K562 (cell line): Measurements from ENCODE around the gene ZSWIM3. TPM values are rescaled to one million over a fixed set of nuclear protein-coding genes. Genes with fewer than 3 reads are reported as not detected.

ENCODE experiments used
- HMG20A ChIP-seq: fragments of 450-650 bp; formaldehyde crosslinking; conservative IDR thresholded peaks from 2 replicates; pipeline ENCODE4 v1.4.0; 2020; ENCODE audit warnings: mild to moderate bottlenecking, mixed read lengths
- KLF10 ChIP-seq: fragments of 250-450 bp; sonication (Bioruptor Pico); IDR thresholded peaks from 2 replicates; pipeline ENCODE4 v1.6.1; 2021; ENCODE audit warnings: matching md5 sums
- NCOA4 ChIP-seq: fragments of 450-650 bp; IDR thresholded peaks from 2 replicates; pipeline ENCODE4 v1.6.1; 2018; ENCODE audit warnings: mild to moderate bottlenecking; ENCODE audit not compliant: partially characterized antibody
- POLR3G ChIP-seq: IDR thresholded peaks from 2 replicates; pipeline ENCODE4 v1.6.1; 2011; ENCODE audit not compliant: insufficient read length, insufficient replicate concordance; ENCODE audit errors: extremely low read depth
- SETDB1 ChIP-seq: IDR thresholded peaks from one replicate; pipeline ENCODE4 v1.6.1; 2012; ENCODE audit warnings: low read length, control low read depth, inconsistent platforms
- SMAD3 ChIP-seq: fragments of 450-650 bp; formaldehyde crosslinking; conservative IDR thresholded peaks from 2 replicates; pipeline ENCODE4 v1.4.0; 2020; ENCODE audit warnings: mild to moderate bottlenecking
- ZNF232 ChIP-seq: sonication (generic); formaldehyde crosslinking; IDR thresholded peaks from 2 replicates; pipeline ENCODE4 v1.8.0; 2022; ENCODE audit warnings: mild to moderate bottlenecking, missing genetic modification reagents
- ZNF408 ChIP-seq: fragments of 250-450 bp; sonication (Bioruptor Pico); IDR thresholded peaks from 2 replicates; pipeline ENCODE4 v1.4.0; 2020; ENCODE audit warnings: low read depth, mild to moderate bottlenecking, moderate library complexity
- ZNF695 ChIP-seq: fragments of 450-650 bp; formaldehyde crosslinking; IDR thresholded peaks from 2 replicates; pipeline ENCODE4 v1.4.0; 2020; ENCODE audit warnings: mild to moderate bottlenecking, moderate library complexity
- polyA plus RNA-seq, 8 experiments: library from polyadenylated mRNA; depleted of rRNA in 4 of 8; stranded (reverse) in 5 of 8; unstranded in 3 of 8; fragments of >200 nt; fragmentation: Nextera tagmentation in 2 of 8; fragmentation: Illumina TruSeq in 1 of 8; extraction: Ambion mirVana in 2 of 8; extraction: Trizol in 1 of 8; gene quantifications; 2 replicates each; pipeline versions ENCODE4 v1.2.1 to v1.2.3, GENCODE V29; 2011 to 2014; ENCODE audit warnings: inconsistent platforms in 1 of 8, missing spikeins in 1 of 8
- total RNA-seq, 7 experiments: library from RNA; depleted of rRNA in 6 of 7; stranded (reverse); fragments of >200 nt in 6 of 7; fragmentation: Illumina TruSeq in 2 of 7; extraction: Trizol in 2 of 7; gene quantifications; 2 replicates each; pipeline versions ENCODE4 v1.2.1 to v1.2.3, GENCODE V29; 2011 to 2021; ENCODE audit warnings: low replicate concordance in 1 of 7
- TF ChIP-seq, protein P1 (sequence below): fragments of 200-600 bp; sonication (generic); IDR thresholded peaks from one replicate; pipeline ENCODE4 v1.6.1; 2012; ENCODE audit warnings: mild to moderate bottlenecking, low read depth, low read length, inconsistent platforms
- TF ChIP-seq, protein P2 (sequence below): fragments of 250-450 bp; sonication (Bioruptor Pico); IDR thresholded peaks from 2 replicates; pipeline ENCODE4 v1.8.0; 2022; ENCODE audit warnings: moderate library complexity, mild to moderate bottlenecking, inconsistent platforms
- TF ChIP-seq, protein P3 (sequence below), 2 experiments: fragments of 450-650 bp; IDR thresholded peaks; 2 replicates each; pipeline ENCODE4 v1.6.1; 2018; ENCODE audit warnings: mild to moderate bottlenecking in 2 of 2, low read depth in 1 of 2; ENCODE audit not compliant: partially characterized antibody in 2 of 2

ZSWIM3 gene
- total and polyA plus RNA-seq, 9 of the 15 experiments (the other 6 are each of a cell fraction or from before 2014, with no cell fraction given) = 1.7 to 4.3 (median 2.9) TPM

DNA sequence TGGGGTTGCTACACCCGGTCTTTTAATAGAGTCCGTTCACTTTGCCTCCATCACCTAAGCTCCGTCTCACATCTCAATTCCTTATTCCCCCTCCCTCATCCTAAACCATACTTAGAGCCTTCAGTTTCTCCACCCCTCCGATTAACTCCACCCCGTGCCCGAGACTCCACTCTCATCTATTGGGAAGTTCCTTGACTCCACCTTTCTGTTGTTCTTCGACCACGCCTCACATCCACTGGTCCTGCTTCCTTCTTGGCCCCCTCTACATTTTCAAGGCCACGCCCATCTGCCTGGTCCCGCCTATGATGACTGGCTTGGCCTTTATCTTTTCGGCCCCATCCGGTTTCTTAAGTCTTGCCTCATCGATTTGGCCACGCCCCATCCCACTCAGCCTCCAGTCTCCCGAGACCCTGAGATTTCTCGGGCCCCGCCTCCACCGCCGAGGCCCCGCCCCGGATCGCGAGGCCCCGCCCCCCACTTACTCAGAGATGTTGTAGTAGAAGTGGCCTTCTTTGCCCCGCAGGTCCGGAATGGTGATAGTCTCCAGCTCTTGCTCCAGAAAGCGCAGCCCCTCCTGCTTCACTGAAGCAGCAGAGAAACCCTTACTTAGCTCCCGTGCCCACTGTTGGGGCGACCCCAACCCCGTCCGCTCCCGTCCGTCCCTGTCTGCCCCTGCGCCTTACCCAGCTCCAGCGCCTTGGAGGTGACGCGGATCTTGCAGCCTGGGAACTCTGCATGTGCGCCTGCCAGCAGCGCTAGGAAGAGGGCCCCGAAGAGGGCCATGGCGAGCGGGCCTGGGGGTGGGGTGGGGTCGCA lies 53.5 kb downstream of the ZSWIM3 start (continued):
- TF ChIP-seq KLF10 (no peak), ZNF408 (CRISPR knock-in tag) (no peak), HMG20A (CRISPR knock-in tag) (no peak), SETDB1 (no peak), ZNF695 (CRISPR knock-in tag) (no peak), SMAD3 (CRISPR knock-in tag) (no peak), ZNF232 (CRISPR knock-in tag) (no peak), NCOA4 (no peak), POLR3G (no peak)
- TF ChIP-seq, protein P1, sequence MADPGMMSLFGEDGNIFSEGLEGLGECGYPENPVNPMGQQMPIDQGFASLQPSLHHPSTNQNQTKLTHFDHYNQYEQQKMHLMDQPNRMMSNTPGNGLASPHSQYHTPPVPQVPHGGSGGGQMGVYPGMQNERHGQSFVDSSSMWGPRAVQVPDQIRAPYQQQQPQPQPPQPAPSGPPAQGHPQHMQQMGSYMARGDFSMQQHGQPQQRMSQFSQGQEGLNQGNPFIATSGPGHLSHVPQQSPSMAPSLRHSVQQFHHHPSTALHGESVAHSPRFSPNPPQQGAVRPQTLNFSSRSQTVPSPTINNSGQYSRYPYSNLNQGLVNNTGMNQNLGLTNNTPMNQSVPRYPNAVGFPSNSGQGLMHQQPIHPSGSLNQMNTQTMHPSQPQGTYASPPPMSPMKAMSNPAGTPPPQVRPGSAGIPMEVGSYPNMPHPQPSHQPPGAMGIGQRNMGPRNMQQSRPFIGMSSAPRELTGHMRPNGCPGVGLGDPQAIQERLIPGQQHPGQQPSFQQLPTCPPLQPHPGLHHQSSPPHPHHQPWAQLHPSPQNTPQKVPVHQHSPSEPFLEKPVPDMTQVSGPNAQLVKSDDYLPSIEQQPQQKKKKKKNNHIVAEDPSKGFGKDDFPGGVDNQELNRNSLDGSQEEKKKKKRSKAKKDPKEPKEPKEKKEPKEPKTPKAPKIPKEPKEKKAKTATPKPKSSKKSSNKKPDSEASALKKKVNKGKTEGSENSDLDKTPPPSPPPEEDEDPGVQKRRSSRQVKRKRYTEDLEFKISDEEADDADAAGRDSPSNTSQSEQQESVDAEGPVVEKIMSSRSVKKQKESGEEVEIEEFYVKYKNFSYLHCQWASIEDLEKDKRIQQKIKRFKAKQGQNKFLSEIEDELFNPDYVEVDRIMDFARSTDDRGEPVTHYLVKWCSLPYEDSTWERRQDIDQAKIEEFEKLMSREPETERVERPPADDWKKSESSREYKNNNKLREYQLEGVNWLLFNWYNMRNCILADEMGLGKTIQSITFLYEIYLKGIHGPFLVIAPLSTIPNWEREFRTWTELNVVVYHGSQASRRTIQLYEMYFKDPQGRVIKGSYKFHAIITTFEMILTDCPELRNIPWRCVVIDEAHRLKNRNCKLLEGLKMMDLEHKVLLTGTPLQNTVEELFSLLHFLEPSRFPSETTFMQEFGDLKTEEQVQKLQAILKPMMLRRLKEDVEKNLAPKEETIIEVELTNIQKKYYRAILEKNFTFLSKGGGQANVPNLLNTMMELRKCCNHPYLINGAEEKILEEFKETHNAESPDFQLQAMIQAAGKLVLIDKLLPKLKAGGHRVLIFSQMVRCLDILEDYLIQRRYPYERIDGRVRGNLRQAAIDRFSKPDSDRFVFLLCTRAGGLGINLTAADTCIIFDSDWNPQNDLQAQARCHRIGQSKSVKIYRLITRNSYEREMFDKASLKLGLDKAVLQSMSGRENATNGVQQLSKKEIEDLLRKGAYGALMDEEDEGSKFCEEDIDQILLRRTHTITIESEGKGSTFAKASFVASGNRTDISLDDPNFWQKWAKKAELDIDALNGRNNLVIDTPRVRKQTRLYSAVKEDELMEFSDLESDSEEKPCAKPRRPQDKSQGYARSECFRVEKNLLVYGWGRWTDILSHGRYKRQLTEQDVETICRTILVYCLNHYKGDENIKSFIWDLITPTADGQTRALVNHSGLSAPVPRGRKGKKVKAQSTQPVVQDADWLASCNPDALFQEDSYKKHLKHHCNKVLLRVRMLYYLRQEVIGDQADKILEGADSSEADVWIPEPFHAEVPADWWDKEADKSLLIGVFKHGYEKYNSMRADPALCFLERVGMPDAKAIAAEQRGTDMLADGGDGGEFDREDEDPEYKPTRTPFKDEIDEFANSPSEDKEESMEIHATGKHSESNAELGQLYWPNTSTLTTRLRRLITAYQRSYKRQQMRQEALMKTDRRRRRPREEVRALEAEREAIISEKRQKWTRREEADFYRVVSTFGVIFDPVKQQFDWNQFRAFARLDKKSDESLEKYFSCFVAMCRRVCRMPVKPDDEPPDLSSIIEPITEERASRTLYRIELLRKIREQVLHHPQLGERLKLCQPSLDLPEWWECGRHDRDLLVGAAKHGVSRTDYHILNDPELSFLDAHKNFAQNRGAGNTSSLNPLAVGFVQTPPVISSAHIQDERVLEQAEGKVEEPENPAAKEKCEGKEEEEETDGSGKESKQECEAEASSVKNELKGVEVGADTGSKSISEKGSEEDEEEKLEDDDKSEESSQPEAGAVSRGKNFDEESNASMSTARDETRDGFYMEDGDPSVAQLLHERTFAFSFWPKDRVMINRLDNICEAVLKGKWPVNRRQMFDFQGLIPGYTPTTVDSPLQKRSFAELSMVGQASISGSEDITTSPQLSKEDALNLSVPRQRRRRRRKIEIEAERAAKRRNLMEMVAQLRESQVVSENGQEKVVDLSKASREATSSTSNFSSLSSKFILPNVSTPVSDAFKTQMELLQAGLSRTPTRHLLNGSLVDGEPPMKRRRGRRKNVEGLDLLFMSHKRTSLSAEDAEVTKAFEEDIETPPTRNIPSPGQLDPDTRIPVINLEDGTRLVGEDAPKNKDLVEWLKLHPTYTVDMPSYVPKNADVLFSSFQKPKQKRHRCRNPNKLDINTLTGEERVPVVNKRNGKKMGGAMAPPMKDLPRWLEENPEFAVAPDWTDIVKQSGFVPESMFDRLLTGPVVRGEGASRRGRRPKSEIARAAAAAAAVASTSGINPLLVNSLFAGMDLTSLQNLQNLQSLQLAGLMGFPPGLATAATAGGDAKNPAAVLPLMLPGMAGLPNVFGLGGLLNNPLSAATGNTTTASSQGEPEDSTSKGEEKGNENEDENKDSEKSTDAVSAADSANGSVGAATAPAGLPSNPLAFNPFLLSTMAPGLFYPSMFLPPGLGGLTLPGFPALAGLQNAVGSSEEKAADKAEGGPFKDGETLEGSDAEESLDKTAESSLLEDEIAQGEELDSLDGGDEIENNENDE = no peak
- TF ChIP-seq, protein P2, sequence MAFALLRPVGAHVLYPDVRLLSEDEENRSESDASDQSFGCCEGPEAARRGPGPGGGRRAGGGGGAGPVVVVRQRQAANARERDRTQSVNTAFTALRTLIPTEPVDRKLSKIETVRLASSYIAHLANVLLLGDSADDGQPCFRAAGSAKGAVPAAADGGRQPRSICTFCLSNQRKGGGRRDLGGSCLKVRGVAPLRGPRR = no peak
- TF ChIP-seq, protein P3, sequence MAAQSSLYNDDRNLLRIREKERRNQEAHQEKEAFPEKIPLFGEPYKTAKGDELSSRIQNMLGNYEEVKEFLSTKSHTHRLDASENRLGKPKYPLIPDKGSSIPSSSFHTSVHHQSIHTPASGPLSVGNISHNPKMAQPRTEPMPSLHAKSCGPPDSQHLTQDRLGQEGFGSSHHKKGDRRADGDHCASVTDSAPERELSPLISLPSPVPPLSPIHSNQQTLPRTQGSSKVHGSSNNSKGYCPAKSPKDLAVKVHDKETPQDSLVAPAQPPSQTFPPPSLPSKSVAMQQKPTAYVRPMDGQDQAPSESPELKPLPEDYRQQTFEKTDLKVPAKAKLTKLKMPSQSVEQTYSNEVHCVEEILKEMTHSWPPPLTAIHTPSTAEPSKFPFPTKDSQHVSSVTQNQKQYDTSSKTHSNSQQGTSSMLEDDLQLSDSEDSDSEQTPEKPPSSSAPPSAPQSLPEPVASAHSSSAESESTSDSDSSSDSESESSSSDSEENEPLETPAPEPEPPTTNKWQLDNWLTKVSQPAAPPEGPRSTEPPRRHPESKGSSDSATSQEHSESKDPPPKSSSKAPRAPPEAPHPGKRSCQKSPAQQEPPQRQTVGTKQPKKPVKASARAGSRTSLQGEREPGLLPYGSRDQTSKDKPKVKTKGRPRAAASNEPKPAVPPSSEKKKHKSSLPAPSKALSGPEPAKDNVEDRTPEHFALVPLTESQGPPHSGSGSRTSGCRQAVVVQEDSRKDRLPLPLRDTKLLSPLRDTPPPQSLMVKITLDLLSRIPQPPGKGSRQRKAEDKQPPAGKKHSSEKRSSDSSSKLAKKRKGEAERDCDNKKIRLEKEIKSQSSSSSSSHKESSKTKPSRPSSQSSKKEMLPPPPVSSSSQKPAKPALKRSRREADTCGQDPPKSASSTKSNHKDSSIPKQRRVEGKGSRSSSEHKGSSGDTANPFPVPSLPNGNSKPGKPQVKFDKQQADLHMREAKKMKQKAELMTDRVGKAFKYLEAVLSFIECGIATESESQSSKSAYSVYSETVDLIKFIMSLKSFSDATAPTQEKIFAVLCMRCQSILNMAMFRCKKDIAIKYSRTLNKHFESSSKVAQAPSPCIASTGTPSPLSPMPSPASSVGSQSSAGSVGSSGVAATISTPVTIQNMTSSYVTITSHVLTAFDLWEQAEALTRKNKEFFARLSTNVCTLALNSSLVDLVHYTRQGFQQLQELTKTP (IDR thresholded peaks at IDR 0.05; ENCODE audit: low read depth in 1 of 2, partially characterized antibody in 2 of 2) = no peak
